ENCODE results near the gene PLPPR5. TPM values are rescaled to one million over a fixed set of nuclear protein-coding genes. Genes with fewer than 3 reads are reported as not detected.

The PLPPR5 gene
- total RNA-seq, 1 experiment from 2014 or later, result not detected

DNA sequence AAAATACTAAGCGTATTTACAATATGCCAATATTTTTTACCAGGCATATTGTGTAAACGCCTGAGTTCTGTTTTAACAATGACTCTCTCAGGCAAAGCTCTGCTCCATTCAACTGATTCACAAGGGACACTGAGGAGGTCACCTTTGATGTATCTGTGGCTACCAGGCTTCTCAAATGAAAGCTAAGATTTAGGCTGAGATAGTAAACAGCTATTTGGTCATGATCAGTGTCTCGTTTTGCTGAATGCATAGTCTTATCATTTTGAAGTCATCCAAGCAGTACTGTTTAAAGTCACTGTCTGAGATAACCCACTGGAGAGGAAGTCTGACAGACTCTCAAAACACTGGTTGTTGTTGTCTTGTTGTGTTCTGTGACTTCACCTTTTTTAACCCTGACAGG, 13.7 kb upstream of the PLPPR5 start:
- H3K27ac ChIP-seq, result no peak overlapping the region
- H3K4me2 ChIP-seq, result no peak overlapping the region
- H3F3A ChIP-seq (ENCODE audit: insufficient read depth, low read depth), result no peaks in the 10 kb centered on the region
- BruUV-seq (replicated peaks), result no TSS peak
- DNase-seq, result no peak
- CTCF ChIA-PET, result no interaction called here
- no peaks in the 10 kb centered on the region for H3K27me3 ChIP-seq (ENCODE audit: insufficient read depth, low read depth)
- no peak overlapping the region for H3K4me3 ChIP-seq
- H4K20me1 ChIP-seq (ENCODE audit: insufficient read depth), result no peaks in the 10 kb centered on the region
- TF ChIP-seq, protein P1, sequence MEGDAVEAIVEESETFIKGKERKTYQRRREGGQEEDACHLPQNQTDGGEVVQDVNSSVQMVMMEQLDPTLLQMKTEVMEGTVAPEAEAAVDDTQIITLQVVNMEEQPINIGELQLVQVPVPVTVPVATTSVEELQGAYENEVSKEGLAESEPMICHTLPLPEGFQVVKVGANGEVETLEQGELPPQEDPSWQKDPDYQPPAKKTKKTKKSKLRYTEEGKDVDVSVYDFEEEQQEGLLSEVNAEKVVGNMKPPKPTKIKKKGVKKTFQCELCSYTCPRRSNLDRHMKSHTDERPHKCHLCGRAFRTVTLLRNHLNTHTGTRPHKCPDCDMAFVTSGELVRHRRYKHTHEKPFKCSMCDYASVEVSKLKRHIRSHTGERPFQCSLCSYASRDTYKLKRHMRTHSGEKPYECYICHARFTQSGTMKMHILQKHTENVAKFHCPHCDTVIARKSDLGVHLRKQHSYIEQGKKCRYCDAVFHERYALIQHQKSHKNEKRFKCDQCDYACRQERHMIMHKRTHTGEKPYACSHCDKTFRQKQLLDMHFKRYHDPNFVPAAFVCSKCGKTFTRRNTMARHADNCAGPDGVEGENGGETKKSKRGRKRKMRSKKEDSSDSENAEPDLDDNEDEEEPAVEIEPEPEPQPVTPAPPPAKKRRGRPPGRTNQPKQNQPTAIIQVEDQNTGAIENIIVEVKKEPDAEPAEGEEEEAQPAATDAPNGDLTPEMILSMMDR (conservative IDR thresholded peaks at IDR 0.05), result no peak
- TF ChIP-seq EZH2 (IDR thresholded peaks at IDR 0.05; ENCODE audit: low read depth), result no peak
- POLR2A ChIA-PET (ENCODE audit: unreplicated experiment), result no interaction called here
- no peaks in the 10 kb centered on the region for H3K4me1 ChIP-seq (replicated peaks; ENCODE audit: insufficient read depth)
- no peaks in the 10 kb centered on the region for H3K36me3 ChIP-seq (ENCODE audit: low read depth)
- intact Hi-C loops (cut with micrococcal nuclease; ENCODE audit: unreplicated experiment), result no loop called here
- H3K79me2 ChIP-seq (ENCODE audit: low read depth), result no peaks in the 10 kb centered on the region
- no peaks in the 10 kb centered on the region for H3K9me3 ChIP-seq (ENCODE audit: insufficient read depth, low read depth)
- H2AFZ ChIP-seq, result no peak overlapping the region
- H3K9me2 ChIP-seq (ENCODE audit: insufficient read depth), result no peaks in the 10 kb centered on the region

DNA sequence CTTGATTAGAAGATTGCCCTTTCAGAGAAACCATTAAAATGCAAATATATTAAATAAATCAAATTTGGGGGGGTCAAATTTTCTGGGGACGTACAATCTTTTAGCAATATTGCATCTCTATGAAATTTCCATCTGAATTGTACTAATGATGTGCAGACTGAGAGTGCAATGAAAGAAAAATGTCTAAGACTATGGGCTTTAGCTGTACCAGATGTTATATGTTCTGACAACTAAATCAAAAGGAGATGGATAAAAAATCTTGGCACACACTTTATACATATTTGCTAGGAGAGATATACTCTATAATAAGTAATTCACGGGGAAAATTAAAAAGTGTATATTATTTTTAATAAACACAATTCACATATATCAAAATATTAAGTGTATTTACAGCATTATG, 13.0 kb upstream of the PLPPR5 start:
- H3K27me3 ChIP-seq (ENCODE audit: insufficient read depth, low read depth), result no peaks in the 10 kb centered on the region
- POLR2A ChIA-PET (ENCODE audit: unreplicated experiment), result no interaction called here
- intact Hi-C loops (cut with micrococcal nuclease; ENCODE audit: unreplicated experiment), result no loop called here
- no peaks in the 10 kb centered on the region for H3K4me1 ChIP-seq (replicated peaks; ENCODE audit: insufficient read depth)
- H3K79me2 ChIP-seq (ENCODE audit: low read depth), result no peaks in the 10 kb centered on the region
- no peak for TF ChIP-seq EZH2 (IDR thresholded peaks at IDR 0.05; ENCODE audit: low read depth)
- TF ChIP-seq, protein P1 (conservative IDR thresholded peaks at IDR 0.05), result no peak
- CTCF ChIA-PET, result no interaction called here
- DNase-seq, result no peak
- no peaks in the 10 kb centered on the region for H4K20me1 ChIP-seq (ENCODE audit: insufficient read depth)
- no peak overlapping the region for H2AFZ ChIP-seq
- no peak overlapping the region for H3K4me3 ChIP-seq
- H3K9me3 ChIP-seq (ENCODE audit: insufficient read depth, low read depth), result no peaks in the 10 kb centered on the region
- BruUV-seq (replicated peaks), result no TSS peak
- H3K27ac ChIP-seq, result no peak overlapping the region
- H3K4me2 ChIP-seq, result no peak overlapping the region
- no peaks in the 10 kb centered on the region for H3F3A ChIP-seq (ENCODE audit: insufficient read depth, low read depth)
- H3K36me3 ChIP-seq (ENCODE audit: low read depth), result no peaks in the 10 kb centered on the region
- H3K9me2 ChIP-seq (ENCODE audit: insufficient read depth), result no peaks in the 10 kb centered on the region

DNA sequence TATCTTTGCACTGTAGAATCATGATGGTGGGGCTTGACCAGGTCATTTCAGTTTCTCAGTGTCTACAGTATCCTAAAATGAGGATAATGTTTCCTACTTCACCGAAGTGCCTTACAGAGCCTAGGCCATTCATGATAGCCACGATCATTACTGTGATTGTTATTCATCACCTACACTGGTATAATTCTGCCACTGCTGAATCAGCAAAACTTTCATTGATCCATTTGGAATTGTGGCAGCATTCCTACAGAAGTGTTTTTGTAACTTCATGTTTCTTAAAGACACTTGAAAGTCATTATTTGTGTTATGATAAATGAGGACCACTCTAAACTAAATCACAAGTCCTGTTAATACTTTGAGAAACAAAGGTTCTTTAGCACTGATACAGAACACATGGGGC, 6.0 kb upstream of the PLPPR5 start:
- intact Hi-C loops (cut with micrococcal nuclease; ENCODE audit: unreplicated experiment), result no loop called here
- POLR2A ChIA-PET (ENCODE audit: unreplicated experiment), result no interaction called here

More for the DNA sequence above, 6.0 kb upstream of the PLPPR5 start:
- no peak overlapping the region for H3K27ac ChIP-seq
- no peaks in the 10 kb centered on the region for H3K9me3 ChIP-seq (ENCODE audit: insufficient read depth, low read depth)
- DNase-seq, result no peak
- no TSS peak for BruUV-seq (replicated peaks)
- H2AFZ ChIP-seq, result no peak overlapping the region
- CTCF ChIA-PET, result no interaction called here
- H4K20me1 ChIP-seq (ENCODE audit: insufficient read depth), result no peaks in the 10 kb centered on the region
- TF ChIP-seq EZH2 (IDR thresholded peaks at IDR 0.05; ENCODE audit: low read depth), result no peak
- TF ChIP-seq, protein P1 (conservative IDR thresholded peaks at IDR 0.05), result no peak
- H3F3A ChIP-seq (ENCODE audit: insufficient read depth, low read depth), result no peaks in the 10 kb centered on the region
- no peaks in the 10 kb centered on the region for H3K4me1 ChIP-seq (replicated peaks; ENCODE audit: insufficient read depth)
- H3K4me3 ChIP-seq, result no peak overlapping the region
- no peaks in the 10 kb centered on the region for H3K79me2 ChIP-seq (ENCODE audit: low read depth)
- no peaks in the 10 kb centered on the region for H3K9me2 ChIP-seq (ENCODE audit: insufficient read depth)
- 0 out of 2 replicates have a peak, but pooled peaks cover 4% of the 10 kb centered on the region for H3K27me3 ChIP-seq (ENCODE audit: insufficient read depth, low read depth)
- no peaks in the 10 kb centered on the region for H3K36me3 ChIP-seq (ENCODE audit: low read depth)
- H3K4me2 ChIP-seq, result no peak overlapping the region
